Activated naive CD4-positive, alpha-beta T cell treated with anti-CD3 and anti-CD28 coated beads, Interleukin-2, amount 10 ng/mL, durations not matched to agents 5 hours and 36 hours (primary cell): Measurements from ENCODE around the gene TNFAIP8. TPM values are rescaled to one million over a fixed set of nuclear protein-coding genes. Genes with fewer than 3 reads are reported as not detected.

Experiments
- total RNA-seq, 2 experiments: library from RNA; stranded (reverse); gene quantifications; one replicate each; pipeline ENCODE4 v1.2.3, GENCODE V29; 2021

TNFAIP8 gene
- total RNA-seq, result 100 to 1,000 TPM; 181 to 192 TPM

DNA sequence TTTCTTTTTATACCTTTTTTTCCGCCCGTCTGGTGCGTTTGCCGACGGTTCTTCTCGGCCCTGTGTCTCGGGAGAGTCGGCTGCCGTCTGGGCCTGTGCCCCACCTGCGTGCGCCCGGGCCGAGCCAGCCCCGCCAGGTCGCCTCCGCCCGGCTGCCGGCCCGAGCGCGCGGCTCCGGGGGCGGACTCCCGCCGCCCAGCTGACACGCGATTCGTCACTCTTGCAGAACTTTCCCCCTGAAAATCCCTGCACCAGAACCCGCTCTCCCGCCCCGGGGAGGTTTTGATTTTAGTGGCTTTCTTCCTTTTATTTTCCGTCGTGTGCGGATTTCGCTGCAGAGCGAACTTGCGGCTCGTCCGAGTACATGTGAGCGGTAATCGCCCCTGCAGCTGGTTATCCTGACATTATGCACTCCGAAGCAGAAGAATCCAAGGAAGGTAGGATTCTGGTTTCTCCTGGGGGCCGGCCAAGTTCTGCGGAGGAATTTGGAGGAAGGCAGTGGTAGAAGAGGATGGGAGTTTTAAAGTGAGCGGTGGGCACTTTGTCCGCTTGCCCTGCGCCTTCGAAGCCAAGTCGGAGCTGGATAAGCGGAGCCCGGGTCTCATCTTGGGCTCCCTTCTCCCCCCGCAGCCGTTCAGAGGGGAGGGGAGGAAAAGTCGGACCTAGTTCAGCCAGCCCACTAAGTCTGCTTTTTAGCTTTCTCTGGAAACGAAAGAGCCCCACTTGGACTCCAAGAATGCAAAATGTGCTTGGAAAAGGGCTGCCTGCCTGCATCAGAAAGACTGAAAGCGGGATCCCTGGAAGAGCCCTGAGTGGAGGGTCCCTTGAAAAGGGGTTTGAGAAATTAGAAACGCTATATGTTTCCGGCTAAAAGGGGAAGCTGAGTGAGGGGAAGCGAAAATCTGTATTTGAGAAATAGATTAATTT is at the start of gene TNFAIP8:
Gene TNFAIP8, plus strand, starts transcription at position 335 of the 927 bp plus-strand sequence. Its CDS starts 72 bp downstream, at position 407.

Other genes with a start within 250 kb of the TNFAIP8 start
- 10 to 100 TPM; 62.5 to 63.4 TPM for gene HSD17B4, start 96.5 kb downstream of the TNFAIP8 start, total RNA-seq